Natural killer cell (primary cell): ENCODE measurements around the gene HERC3. TPM values are rescaled to one million over a fixed set of nuclear protein-coding genes. Genes with fewer than 3 reads are reported as not detected.

ENCODE experiments used
- ATAC-seq, 3 donors: fragments of 150-1000 bp in 2 of 3; fragments of 200-7000 bp in 1 of 3; cut with Tn5 transposase; 1 replicate in 1 of 3; 2 replicates in 2 of 3; pipeline ENCODE4 v1.10.0; 2021; ENCODE audit warnings: mild to moderate bottlenecking in 2 of 3, moderate library complexity in 2 of 3
- DNase-seq, 2 donors: peaks; one replicate each; pipeline versions ENCODE4 v3.0.0 to v3.0.0-alpha.2; 2013 to 2021; ENCODE audit warnings: mixed read lengths in 1 of 2
- H3K27ac ChIP-seq: one replicate; pipeline ENCODE4 v1.5.1; 2013; ENCODE audit warnings: mild to moderate bottlenecking, low read length
- H3K27me3 ChIP-seq: one replicate; pipeline ENCODE4 v1.6.1; 2013; ENCODE audit warnings: low read length; ENCODE audit not compliant: control insufficient read depth, insufficient read depth
- H3K36me3 ChIP-seq: one replicate; pipeline ENCODE4 v1.6.1; 2013; ENCODE audit warnings: low read length; ENCODE audit not compliant: control insufficient read depth, insufficient read depth
- H3K4me1 ChIP-seq: one replicate; pipeline ENCODE4 v1.6.1; 2013; ENCODE audit warnings: low read length; ENCODE audit not compliant: control insufficient read depth, insufficient read depth
- H3K4me3 ChIP-seq: one replicate; pipeline ENCODE4 v1.5.1; 2013; ENCODE audit warnings: low read length
- H3K9me3 ChIP-seq: one replicate; pipeline ENCODE4 v1.6.1; 2013; ENCODE audit warnings: low read length; ENCODE audit not compliant: control insufficient read depth, insufficient read depth
- H3K27ac Mint-ChIP-seq, 2 donors: one replicate each; pipeline ENCODE4 v1.8.0; 2022; ENCODE audit warnings: mild to moderate bottlenecking in 2 of 2, mixed read lengths in 2 of 2, moderate library complexity in 1 of 2
- H3K27me3 Mint-ChIP-seq, 2 donors: one replicate each; pipeline ENCODE4 v1.8.0; 2022; ENCODE audit warnings: low read depth in 2 of 2, mixed read lengths in 2 of 2
- H3K36me3 Mint-ChIP-seq: one replicate; pipeline ENCODE4 v1.8.0; 2022; ENCODE audit warnings: mixed read lengths
- H3K4me1 Mint-ChIP-seq, 2 donors: one replicate each; pipeline ENCODE4 v1.8.0; 2022; ENCODE audit warnings: mixed read lengths in 2 of 2
- H3K4me3 Mint-ChIP-seq: one replicate; pipeline ENCODE4 v1.8.0; 2022; ENCODE audit warnings: mild to moderate bottlenecking, moderate library complexity, mixed read lengths
- H3K9me3 Mint-ChIP-seq, 2 donors: one replicate each; pipeline ENCODE4 v1.8.0; 2022; ENCODE audit warnings: mixed read lengths in 2 of 2
- CTCF ChIP-seq: fragments of 200-600 bp; IDR thresholded peaks from one replicate; pipeline ENCODE4 v1.8.0; 2022; ENCODE audit warnings: antibody characterized with exemption
- WGBS: methylation state at CpG from one replicate; pipeline ENCODE4 v1.1.7; 2013; ENCODE audit warnings: missing lambda C conversion rate; ENCODE audit not compliant: insufficient coverage; 5-methylcytosine and 5-hydroxymethylcytosine counted together
- intact Hi-C: fragments of 100-400 bp; cut with micrococcal nuclease; formaldehyde crosslinking; loops from one replicate; pipeline ENCODE4 v1.14.2; 2022
- total RNA-seq, 4 donors: library from RNA; stranded (reverse); fragments of 120-200 nt in 1 of 4; gene quantifications; one replicate each; pipeline versions ENCODE4 v1.2.3 to v1.2.4, GENCODE V29; 2013 to 2022

The HERC3 gene
- total RNA-seq, 3 donors from 2014 or later (not counting 1 experiment from before 2014, with no cell fraction given) = 59.1 to 85.0 (median 61.9) TPM

DNA sequence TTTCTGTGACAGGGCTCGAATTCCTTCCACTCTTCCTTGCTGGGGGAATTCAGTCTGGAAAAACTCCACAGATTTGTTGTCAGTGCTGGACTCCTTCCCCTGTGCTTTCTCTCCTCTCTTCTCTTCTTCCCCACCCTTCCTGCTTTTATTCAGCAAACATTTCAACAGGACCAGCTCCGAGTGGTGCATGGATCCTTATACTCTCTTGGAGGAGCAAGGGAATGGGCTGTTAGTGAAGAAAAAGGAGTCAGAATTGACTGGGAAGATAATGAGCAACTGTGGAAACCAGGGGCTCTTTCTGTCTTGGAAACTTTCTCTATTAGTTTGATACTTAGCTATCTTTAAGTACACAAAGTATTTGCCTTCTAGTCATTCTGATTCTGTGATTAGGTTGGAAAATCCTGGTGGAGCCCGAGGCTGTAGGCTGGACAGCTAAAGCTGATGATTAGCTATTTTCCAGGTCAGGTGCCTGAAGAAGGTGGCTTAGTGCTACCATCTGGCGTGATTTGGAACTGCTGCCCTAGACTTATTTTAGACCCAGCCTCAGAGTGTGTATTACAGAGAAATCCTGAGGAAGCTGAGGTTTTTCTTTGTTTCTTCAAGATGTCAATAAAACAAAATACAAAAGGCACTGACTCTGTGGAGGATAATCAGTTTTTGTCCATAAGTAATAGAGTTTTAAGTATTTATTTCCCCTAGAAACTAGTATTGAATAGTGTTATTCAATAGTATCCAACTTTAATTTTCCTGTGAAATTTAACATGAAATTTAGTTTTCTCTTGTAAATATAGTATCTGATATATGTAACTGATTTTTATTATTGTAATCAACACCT, 67.0 kb downstream of the HERC3 start:
- no peak overlapping the region for H3K27ac ChIP-seq
- peak in 1 of 2 donors; percentile 69 for DNase-seq
- Mint-ChIP-seq H3K9me3 (no peaks in the 10 kb centered on the region), H3K27me3 (no peaks in the 10 kb centered on the region), H3K27ac (peak overlapping the region in 1 of 2 donors; percentile 41), H3K4me3 (no peak overlapping the region), H3K36me3 (peaks cover 23% of the 10 kb centered on the region), H3K4me1 (peaks cover 0 to 11% of the 10 kb centered on the region in 2 donors)
- peaks cover 55% of the 10 kb centered on the region for H3K36me3 ChIP-seq
- 64% methylated on average over 4 of the region's 4 CpGs for WGBS
- no peaks in the 10 kb centered on the region for H3K9me3 ChIP-seq
- intact Hi-C loops = loop anchor here (1.0 kb wide), 1 partner anchor 120 kb away; no protein-coding TSS in a partner anchor
- ATAC-seq = peak; percentile 50 to 70 (median 67)
- H3K4me3 ChIP-seq = no peak overlapping the region
- H3K4me1 ChIP-seq = no peaks in the 10 kb centered on the region
- H3K27me3 ChIP-seq = no peaks in the 10 kb centered on the region
- peak; percentile 39 for TF ChIP-seq CTCF

DNA sequence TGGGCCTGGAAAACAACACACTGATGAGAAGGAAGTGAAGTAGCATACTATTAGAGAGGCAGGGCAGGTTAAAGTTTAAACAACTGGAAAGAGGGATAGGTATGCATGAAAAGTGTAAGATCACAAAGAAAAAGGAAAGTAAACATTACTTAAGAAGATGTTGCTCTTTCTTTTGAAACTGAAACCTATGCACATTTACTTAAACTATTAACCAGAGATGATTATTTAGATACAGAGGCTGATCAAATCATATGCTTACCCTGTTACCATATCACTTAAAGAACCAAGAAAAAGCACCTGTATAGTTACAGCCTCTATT, 67.6 kb downstream of the HERC3 start:
- Histone ChIP-seq H3K27me3 (no peaks in the 10 kb centered on the region), H3K4me1 (no peaks in the 10 kb centered on the region), H3K27ac (no peak overlapping the region), H3K9me3 (no peaks in the 10 kb centered on the region), H3K36me3 (peaks cover 53% of the 10 kb centered on the region), H3K4me3 (no peak overlapping the region)
- intact Hi-C loops = loop anchor here (1.0 kb wide), 1 partner anchor 121 kb away; no protein-coding TSS in a partner anchor
- Mint-ChIP-seq H3K9me3 (no peaks in the 10 kb centered on the region), H3K27ac (peak overlapping the region in 1 of 2 donors; percentile 41), H3K36me3 (peaks cover 29% of the 10 kb centered on the region), H3K4me3 (no peak overlapping the region), H3K27me3 (no peaks in the 10 kb centered on the region), H3K4me1 (peaks cover 0 to 11% of the 10 kb centered on the region in 2 donors)
- ATAC-seq = no peak
- DNase-seq = no peak
- no peak for TF ChIP-seq CTCF

DNA sequence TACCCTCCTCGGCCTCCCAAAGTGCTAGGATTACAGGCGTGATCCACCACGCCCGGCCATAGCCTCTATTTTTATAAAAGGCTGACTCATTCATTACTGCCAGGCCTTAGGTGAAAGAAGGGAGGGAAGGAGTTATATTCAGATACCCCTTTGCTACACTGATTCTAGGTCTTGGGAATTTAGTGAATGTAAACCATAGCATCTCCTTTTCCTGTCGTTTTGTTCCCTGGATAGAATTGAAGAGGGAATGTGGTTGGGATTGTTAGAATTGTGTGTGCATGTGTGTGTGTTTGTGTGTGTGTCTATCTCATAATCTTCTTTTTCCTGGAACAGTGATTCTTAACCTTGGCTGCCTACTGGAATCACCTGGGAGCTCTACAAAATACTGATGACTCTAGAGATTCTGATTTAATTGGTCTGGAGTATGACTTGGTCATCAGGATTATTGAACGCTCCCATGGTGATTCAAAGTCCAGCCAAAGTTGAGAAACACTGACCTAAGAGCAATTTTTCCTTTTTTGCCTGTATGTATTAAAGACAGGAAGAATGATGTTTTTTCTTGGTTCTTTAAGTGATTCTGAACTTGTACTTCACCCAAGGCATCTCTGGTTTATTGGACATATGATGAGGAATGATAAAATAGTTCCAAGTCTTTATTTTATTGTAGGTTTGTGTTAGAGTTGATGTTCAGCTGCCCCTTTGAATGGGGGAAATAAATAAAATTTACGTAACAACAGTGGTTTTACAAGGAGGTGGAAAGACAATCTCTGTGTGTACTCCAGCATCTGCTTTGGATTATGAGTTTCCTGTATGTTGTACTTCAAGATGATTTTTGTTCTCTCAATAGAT, 68.4 kb downstream of the HERC3 start:
- peaks cover 0 to 5% of the 10 kb centered on the region in 2 donors for H3K4me1 Mint-ChIP-seq
- peak overlapping the region in 1 of 2 donors; percentile 12 for H3K27ac Mint-ChIP-seq
- intact Hi-C loops = no loop called here
- no peak overlapping the region for H3K4me3 ChIP-seq
- H3K36me3 ChIP-seq = peaks cover 45% of the 10 kb centered on the region
- H3K9me3 ChIP-seq = no peaks in the 10 kb centered on the region
- no peak for ATAC-seq
- no peaks in the 10 kb centered on the region for H3K27me3 ChIP-seq
- no peak overlapping the region for H3K4me3 Mint-ChIP-seq
- H3K27ac ChIP-seq = no peak overlapping the region
- H3K27me3 Mint-ChIP-seq = no peaks in the 10 kb centered on the region
- no peak for TF ChIP-seq CTCF
- 95% methylated on average over 6 of the region's 7 CpGs for WGBS
- no peak for DNase-seq
- no peaks in the 10 kb centered on the region for H3K4me1 ChIP-seq
- H3K9me3 Mint-ChIP-seq = no peaks in the 10 kb centered on the region
- H3K36me3 Mint-ChIP-seq = peaks cover 25% of the 10 kb centered on the region
